ENCODE measurements around the gene UNC13D. TPM values are rescaled to one million over a fixed set of nuclear protein-coding genes. Genes with fewer than 3 reads are reported as not detected.
"Not testable (repeated sequence)": the region's sequence is repeated elsewhere in the genome, so short reads cannot be mapped to it uniquely, and the experiment has no call there.

Gene UNC13D
- polyA plus RNA-seq, 4 donors = 4.1 to 8.9 (median 5.7) TPM

DNA sequence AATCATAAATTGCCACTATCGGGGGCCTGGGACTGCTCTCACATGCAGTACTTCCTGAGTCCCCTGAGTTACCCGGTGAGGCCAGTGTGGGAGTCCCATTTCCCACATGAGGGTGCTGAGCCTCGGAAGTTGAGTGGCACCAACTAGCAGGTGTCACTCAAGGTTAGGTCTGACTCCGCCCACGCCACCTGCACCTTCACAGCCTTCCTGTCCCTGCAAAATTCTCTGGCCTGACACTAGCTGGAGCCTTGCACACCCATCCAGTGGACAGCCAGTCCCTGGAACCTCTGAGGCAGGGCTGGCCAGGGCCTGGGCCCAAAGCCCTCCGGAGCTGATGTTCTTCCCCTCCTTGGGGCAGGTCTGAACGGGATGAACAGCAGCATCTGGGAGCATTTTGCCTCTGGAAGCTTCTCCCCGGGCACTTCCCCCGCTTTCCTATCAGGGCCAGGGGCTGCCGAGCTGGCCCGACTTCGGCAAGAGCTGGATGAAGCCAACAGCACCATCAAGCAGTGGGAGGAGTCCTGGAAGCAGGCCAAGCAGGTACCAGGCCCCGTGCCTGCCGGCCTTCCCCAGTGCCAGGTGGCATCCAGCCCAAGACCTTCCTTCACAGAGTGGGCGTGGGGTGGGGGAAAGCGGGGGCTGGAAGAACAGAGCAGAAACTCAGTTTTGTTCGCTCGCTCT is 21.9 kb downstream of the UNC13D start:
- no peak for DNase-seq (ENCODE audit: low read depth in 4 of 4, low spot score in 3 of 4)

GRCh38 chr17:75821552-75821951 is 22.7 kb downstream of the UNC13D start:
- no peak for DNase-seq (ENCODE audit: low read depth in 4 of 4, low spot score in 3 of 4)

- DNase-seq (ENCODE audit: low read depth in 4 of 4, low spot score in 3 of 4) = no peak
Observed at GRCh38 chr17:75820094-75821080, 23.8 kb downstream of the UNC13D start.

GRCh38 chr17:75819678-75820077 is 24.5 kb downstream of the UNC13D start:
- no peak for DNase-seq (ENCODE audit: low read depth in 4 of 4, low spot score in 3 of 4)

- no peak for DNase-seq (ENCODE audit: low read depth in 4 of 4, low spot score in 3 of 4)
Observed at GRCh38 chr17:75819116-75819515, 25.1 kb downstream of the UNC13D start.

DNA sequence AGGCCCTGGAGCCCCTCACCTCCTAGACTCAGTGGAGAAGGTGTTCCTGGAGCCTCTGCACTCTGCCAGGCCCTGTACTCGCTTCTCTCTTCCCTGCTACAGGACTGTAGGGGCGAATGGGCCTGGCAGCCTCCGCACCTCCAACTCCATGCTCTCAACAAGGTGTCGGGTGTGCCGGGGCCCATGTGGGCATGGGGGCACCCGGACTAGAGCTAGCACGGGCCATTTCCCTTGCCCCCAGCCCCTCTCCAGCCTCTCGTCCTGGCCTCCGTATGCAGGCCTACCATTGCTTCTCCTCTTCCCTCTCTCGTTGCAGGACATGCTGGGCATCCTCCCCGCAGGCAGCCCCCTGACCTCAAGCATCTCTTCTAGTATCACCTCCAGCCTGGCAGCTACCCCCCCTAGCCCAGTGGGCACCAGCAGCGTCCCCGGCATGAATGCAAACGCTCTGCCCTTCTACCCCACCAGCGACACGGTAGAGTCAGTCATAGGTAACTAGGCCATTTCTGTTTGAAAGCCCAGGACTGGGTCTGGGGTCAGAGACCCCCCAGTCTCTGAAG is 25.8 kb downstream of the UNC13D start:
- DNase-seq (ENCODE audit: low read depth in 4 of 4, low spot score in 3 of 4) = no peak

- no peak for DNase-seq (ENCODE audit: low read depth in 4 of 4, low spot score in 3 of 4)
Observed at GRCh38 chr17:75817571-75817970, 26.6 kb downstream of the UNC13D start.

DNA sequence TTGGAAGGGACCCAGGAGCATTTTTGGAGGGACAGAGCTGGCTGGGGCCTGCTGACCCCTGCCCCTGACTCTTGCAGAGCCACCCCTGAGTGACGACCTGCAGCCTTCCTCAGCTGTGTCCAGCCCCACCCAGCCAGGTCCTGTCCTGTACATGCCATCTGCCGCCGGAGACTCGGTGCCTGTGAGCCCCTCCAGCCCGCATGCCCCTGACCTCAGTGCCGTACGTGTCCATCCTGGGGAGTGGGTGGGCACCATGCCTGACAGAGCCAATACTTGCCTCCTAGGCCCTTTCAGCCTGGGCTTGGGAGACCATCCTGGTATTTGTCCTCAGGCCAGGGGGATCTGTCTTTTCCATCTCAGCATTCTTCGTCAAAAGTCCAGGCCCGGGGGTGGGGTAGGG is 27.5 kb downstream of the UNC13D start:
- DNase-seq (ENCODE audit: low read depth in 4 of 4, low spot score in 3 of 4) = no peak

- no peak for DNase-seq (ENCODE audit: low read depth in 4 of 4, low spot score in 3 of 4)
Observed at GRCh38 chr17:75815399-75815798, 28.8 kb downstream of the UNC13D start.

DNA sequence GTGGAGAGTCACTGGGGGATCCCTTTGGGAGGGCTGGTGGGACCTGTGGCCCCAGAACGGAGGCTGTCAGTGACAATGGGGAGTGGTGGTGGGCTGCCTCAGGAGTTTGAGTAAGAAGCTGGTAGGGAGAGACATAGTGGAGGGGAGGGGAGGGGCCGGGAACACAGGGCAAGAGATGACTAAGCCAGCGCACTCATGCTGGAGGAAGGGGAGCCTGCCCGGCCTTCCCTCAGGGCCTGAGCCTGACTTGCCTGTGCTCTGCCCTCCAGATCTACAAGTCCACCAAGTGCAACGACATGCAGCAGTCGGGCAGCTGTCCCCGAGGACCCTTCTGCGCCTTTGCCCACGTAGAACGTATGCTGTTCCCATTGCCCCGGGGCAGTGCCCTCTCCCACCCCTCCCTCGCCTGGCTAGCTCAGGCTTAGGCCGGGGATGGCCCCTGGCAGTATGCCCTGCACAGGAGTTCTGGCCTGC is 29.3 kb downstream of the UNC13D start:
- no peak for DNase-seq (ENCODE audit: low read depth in 4 of 4, low spot score in 3 of 4)

- no peak for DNase-seq (ENCODE audit: low read depth in 4 of 4, low spot score in 3 of 4)
Observed at GRCh38 chr17:75814021-75814395, 30.2 kb downstream of the UNC13D start.

GRCh38 chr17:75813081-75814020 is 30.9 kb downstream of the UNC13D start:
- DNase-seq (ENCODE audit: low read depth in 4 of 4, low spot score in 3 of 4) = no peak

GRCh38 chr17:75812096-75813013 is 31.8 kb downstream of the UNC13D start:
- no peak for DNase-seq (ENCODE audit: low read depth in 4 of 4, low spot score in 3 of 4)

DNA sequence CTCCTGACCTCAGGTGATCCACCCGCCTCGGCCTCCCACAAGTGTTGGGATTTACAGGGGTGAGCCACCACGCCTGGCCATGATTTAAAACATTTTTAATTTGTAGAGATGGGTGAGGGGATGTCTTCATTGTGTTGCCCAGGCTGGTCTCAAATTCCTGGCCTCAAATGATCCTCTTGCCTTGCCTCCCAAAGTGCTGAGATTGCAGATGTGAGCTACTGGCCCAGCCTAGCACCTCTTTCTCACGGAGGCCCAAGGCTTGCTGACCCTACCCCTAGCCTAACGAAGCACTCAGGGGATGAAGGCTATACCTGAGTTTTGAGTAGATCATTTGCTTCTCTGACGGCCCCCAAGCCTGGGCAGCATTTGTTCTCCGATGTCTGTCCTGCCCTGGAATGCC is 33.0 kb downstream of the UNC13D start:
- DNase-seq (ENCODE audit: low read depth in 4 of 4, low spot score in 3 of 4) = no peak

DNA sequence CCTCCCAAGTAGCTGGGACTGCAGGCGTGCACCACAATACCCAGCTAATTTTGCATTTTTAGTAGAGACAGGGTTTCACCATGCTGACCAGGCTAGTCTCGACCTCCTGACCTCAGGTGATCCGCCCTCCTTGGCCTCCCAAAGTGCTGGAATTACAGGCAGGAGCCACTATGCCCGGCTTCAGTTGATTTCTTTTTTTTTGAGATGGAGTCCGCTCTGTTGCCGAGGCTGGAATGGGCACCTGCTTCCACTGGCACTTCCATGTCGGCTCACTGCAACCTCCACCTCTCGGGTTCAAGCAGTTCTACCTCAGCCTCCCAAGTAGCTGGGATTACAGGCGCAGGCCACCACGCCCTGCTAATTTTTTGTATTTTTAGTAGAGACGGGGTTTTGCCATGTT is 33.4 kb downstream of the UNC13D start:
- not testable (repeated sequence) for DNase-seq (ENCODE audit: low read depth in 4 of 4, low spot score in 3 of 4)

GRCh38 chr17:75810216-75810615 is 34.0 kb downstream of the UNC13D start:
- DNase-seq (ENCODE audit: low read depth in 4 of 4, low spot score in 3 of 4) = no peak

DNA sequence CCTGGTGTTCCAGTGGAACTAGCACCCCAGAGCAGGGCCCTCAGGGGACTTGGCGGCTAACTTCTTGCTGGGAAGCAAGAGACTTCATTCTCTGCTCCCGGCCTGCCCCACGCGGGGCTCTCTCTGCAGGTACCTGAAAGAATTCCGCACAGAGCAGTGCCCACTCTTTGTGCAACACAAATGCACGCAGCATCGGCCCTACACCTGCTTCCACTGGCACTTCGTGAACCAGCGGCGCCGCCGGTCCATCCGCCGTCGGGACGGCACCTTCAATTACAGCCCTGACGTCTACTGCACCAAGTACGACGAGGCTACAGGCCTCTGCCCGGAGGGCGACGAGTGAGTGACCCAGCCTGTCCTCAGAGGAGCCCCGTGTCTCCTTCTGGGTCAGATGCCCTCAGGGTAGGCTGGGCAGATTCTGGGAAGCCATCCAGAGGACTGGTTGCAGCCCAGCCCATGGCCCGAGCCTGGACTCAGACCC is 34.5 kb downstream of the UNC13D start:
- DNase-seq (ENCODE audit: low read depth in 4 of 4, low spot score in 3 of 4) = no peak

- DNase-seq (ENCODE audit: low read depth in 4 of 4, low spot score in 3 of 4) = no peak
Observed at GRCh38 chr17:75808905-75809621, 35.1 kb downstream of the UNC13D start.

DNA sequence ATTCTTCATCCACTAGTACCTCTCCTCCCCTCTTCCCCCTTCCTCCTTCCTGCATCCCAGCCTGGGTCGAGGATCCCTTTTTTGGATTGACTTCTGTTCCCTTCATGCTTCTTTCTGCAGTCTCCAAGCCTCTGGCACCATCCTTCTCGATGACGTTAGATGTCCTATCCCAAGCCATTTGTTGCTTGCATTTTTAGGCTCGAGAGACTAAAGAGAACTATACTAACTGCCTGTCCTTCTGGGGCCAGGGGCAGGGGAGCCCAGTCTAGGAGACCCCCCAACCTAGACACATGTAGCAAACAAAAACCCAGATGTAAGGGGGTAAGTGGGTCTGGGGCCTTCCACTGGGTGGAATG is 35.7 kb downstream of the UNC13D start:
- DNase-seq (ENCODE audit: low read depth in 4 of 4, low spot score in 3 of 4) = no peak
